Nephron (organoid): Measurements from ENCODE around the gene DPPA5.

Experiments used
- H3K27ac Mint-ChIP-seq, 3 experiments: 2 replicates each; pipeline ENCODE4 v1.8.0; 2020; ENCODE audit warnings: mixed read lengths in 3 of 3, mild to moderate bottlenecking in 2 of 3, moderate library complexity in 1 of 3
- H3K27me3 Mint-ChIP-seq: 2 replicates; pipeline ENCODE4 v1.8.0; 2021; ENCODE audit warnings: low read depth, mild to moderate bottlenecking, moderate library complexity, mixed read lengths
- H3K36me3 Mint-ChIP-seq: 2 replicates; pipeline ENCODE4 v1.8.0; 2020; ENCODE audit warnings: low read depth, mixed read lengths
- H3K4me1 Mint-ChIP-seq: 2 replicates; pipeline ENCODE4 v1.8.0; 2020; ENCODE audit warnings: mixed read lengths
- H3K4me3 Mint-ChIP-seq, 3 experiments: 2 replicates each; pipeline ENCODE4 v1.8.0; 2020; ENCODE audit warnings: mild to moderate bottlenecking in 3 of 3, mixed read lengths in 3 of 3, moderate library complexity in 2 of 3
- H3K9me3 Mint-ChIP-seq: 2 replicates; pipeline ENCODE4 v1.8.0; 2020; ENCODE audit warnings: mixed read lengths
- CTCF ChIP-seq, 3 experiments: fragments of 200-600 bp; sonication (generic); IDR thresholded peaks; one replicate each; pipeline ENCODE4 v1.5.0; 2021; ENCODE audit warnings: antibody characterized with exemption in 3 of 3; ENCODE audit not compliant: unreplicated experiment in 3 of 3

Gene DPPA5

GRCh38 chr6:73340048-73340447, 14.0 kb downstream of the DPPA5 start:
- TF ChIP-seq CTCF (IDR thresholded peaks at IDR 0.05; ENCODE audit: unreplicated experiment in 3 of 3) = no peak
- Mint-ChIP-seq H3K4me3 (no peak overlapping the region), H3K27ac (no peak overlapping the region), H3K36me3 (no peaks in the 10 kb centered on the region), H3K4me1 (no peaks in the 10 kb centered on the region), H3K9me3 (no peaks in the 10 kb centered on the region), H3K27me3 (no peaks in the 10 kb centered on the region)

GRCh38 chr6:73339340-73339739, 14.7 kb downstream of the DPPA5 start:
- H3K9me3 Mint-ChIP-seq = no peaks in the 10 kb centered on the region
- no peaks in the 10 kb centered on the region for H3K36me3 Mint-ChIP-seq
- no peaks in the 10 kb centered on the region for H3K4me1 Mint-ChIP-seq
- no peaks in the 10 kb centered on the region for H3K27me3 Mint-ChIP-seq
- H3K27ac Mint-ChIP-seq = no peak overlapping the region
- no peak overlapping the region for H3K4me3 Mint-ChIP-seq
- TF ChIP-seq CTCF (IDR thresholded peaks at IDR 0.05; ENCODE audit: unreplicated experiment in 3 of 3) = no peak

- Mint-ChIP-seq H3K27me3 (peaks cover 8% of the 10 kb centered on the region), H3K36me3 (no peaks in the 10 kb centered on the region), H3K4me3 (no peak overlapping the region), H3K27ac (no peak overlapping the region), H3K9me3 (no peaks in the 10 kb centered on the region), H3K4me1 (no peaks in the 10 kb centered on the region)
- TF ChIP-seq CTCF (IDR thresholded peaks at IDR 0.05; ENCODE audit: unreplicated experiment in 3 of 3) = no peak
These were observed 24.9 kb downstream of the DPPA5 start for GRCh38 chr6:73329201-73329600.

GRCh38 chr6:73328790-73329189, 25.3 kb downstream of the DPPA5 start:
- Mint-ChIP-seq H3K4me1 (no peaks in the 10 kb centered on the region), H3K4me3 (no peak overlapping the region), H3K9me3 (no peaks in the 10 kb centered on the region), H3K27me3 (peaks cover 8% of the 10 kb centered on the region), H3K36me3 (no peaks in the 10 kb centered on the region), H3K27ac (no peak overlapping the region)
- TF ChIP-seq CTCF (IDR thresholded peaks at IDR 0.05; ENCODE audit: unreplicated experiment in 3 of 3) = no peak

- H3K27ac Mint-ChIP-seq = no peak overlapping the region
- no peak for TF ChIP-seq CTCF (IDR thresholded peaks at IDR 0.05; ENCODE audit: unreplicated experiment in 3 of 3)
- H3K27me3 Mint-ChIP-seq = no peaks in the 10 kb centered on the region
- no peak overlapping the region for H3K4me3 Mint-ChIP-seq
- no peaks in the 10 kb centered on the region for H3K36me3 Mint-ChIP-seq
- H3K4me1 Mint-ChIP-seq = no peaks in the 10 kb centered on the region
- H3K9me3 Mint-ChIP-seq = peaks cover 3% of the 10 kb centered on the region
These were observed 28.4 kb downstream of the DPPA5 start for GRCh38 chr6:73325656-73326055.

GRCh38 chr6:73323323-73323722, 30.8 kb downstream of the DPPA5 start:
- H3K4me1 Mint-ChIP-seq = no peaks in the 10 kb centered on the region
- H3K27me3 Mint-ChIP-seq = no peaks in the 10 kb centered on the region
- no peak overlapping the region for H3K4me3 Mint-ChIP-seq
- no peaks in the 10 kb centered on the region for H3K36me3 Mint-ChIP-seq
- H3K9me3 Mint-ChIP-seq = peaks cover 10% of the 10 kb centered on the region
- no peak for TF ChIP-seq CTCF (IDR thresholded peaks at IDR 0.05; ENCODE audit: unreplicated experiment in 3 of 3)
- H3K27ac Mint-ChIP-seq = no peak overlapping the region
